HG02642 (cell line): ENCODE measurements around the gene HJV.

Source experiments
- ATAC-seq: cut with Tn5 transposase; IDR thresholded peaks from one replicate; pipeline ENCODE4 v1.9.1; 2021; ENCODE audit warnings: mild to moderate bottlenecking; ENCODE audit not compliant: unreplicated experiment, poor library complexity

Gene HJV

GRCh38 chr1:145994391-145995120, 27.0 kb downstream of the HJV start:
- ATAC-seq: no peak

GRCh38 chr1:145993618-145994390, 27.7 kb downstream of the HJV start:
- ATAC-seq: no peak

GRCh38 chr1:145992958-145993617, 28.4 kb downstream of the HJV start:
- no peak for ATAC-seq

- no peak for ATAC-seq
Measured at GRCh38 chr1:145992502-145992936, 29.0 kb downstream of the HJV start.

GRCh38 chr1:145991735-145992412, 29.7 kb downstream of the HJV start:
- no peak for ATAC-seq

GRCh38 chr1:145990249-145990855, 31.2 kb downstream of the HJV start:
- no peak for ATAC-seq

GRCh38 chr1:145988773-145989172, 32.8 kb downstream of the HJV start:
- ATAC-seq: no peak

- ATAC-seq: no peak
Measured at GRCh38 chr1:145987926-145988325, 33.6 kb downstream of the HJV start.

- no peak for ATAC-seq
Measured at GRCh38 chr1:145986551-145986950, 35.0 kb downstream of the HJV start.

GRCh38 chr1:145985502-145986439, 35.8 kb downstream of the HJV start:
- ATAC-seq: no peak

- no peak for ATAC-seq
Measured at GRCh38 chr1:145985129-145985501, 36.4 kb downstream of the HJV start.

GRCh38 chr1:145983960-145984830, 37.3 kb downstream of the HJV start:
- ATAC-seq: no peak

GRCh38 chr1:145983206-145983675, 38.3 kb downstream of the HJV start:
- no peak for ATAC-seq

- no peak for ATAC-seq
Measured at GRCh38 chr1:145982010-145982723, 39.4 kb downstream of the HJV start.

GRCh38 chr1:145980457-145980994, 41.0 kb downstream of the HJV start:
- no peak for ATAC-seq

GRCh38 chr1:145979746-145980456, 41.6 kb downstream of the HJV start:
- no peak for ATAC-seq
